ENCODE measurements around the gene CEACAM19. TPM values are rescaled to one million over a fixed set of nuclear protein-coding genes. Genes with fewer than 3 reads are reported as not detected.
A peak's percentile ranks its signal among the peaks of the same experiment; 100 is the strongest.

CEACAM19 gene
- total and polyA plus RNA-seq, 2 donors (not counting 3 experiments of a cell fraction or from before 2014, with no cell fraction given): 9.9 to 14.5 TPM

DNA sequence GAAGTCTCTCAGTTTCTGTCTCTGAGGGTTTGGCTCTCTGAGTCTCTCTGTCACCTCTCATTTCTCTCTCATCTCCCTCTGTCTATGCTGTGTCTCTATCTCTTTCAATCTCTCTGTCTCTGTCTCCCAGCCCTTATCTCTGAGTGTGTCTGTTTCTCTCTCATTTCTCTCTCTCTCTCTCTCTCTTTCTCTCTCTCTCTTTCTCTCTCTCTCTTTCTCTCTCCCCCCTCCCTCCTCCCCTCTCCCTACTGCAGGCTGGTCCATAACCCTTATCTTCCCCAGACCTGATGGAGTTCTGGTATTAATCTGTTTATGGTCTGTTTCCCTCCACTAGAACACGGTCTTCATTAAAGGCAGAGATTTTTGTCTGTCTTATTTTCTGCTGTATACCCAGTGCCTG lies 28.9 kb upstream of the CEACAM19 start:
- Histone ChIP-seq H3K36me3 (ENCODE audit: control insufficient read depth in 2 of 2, extremely low read depth in 1 of 2, insufficient read depth in 2 of 2, low read length in 2 of 2) (peaks cover 0 to 5% of the 10 kb centered on the region in 2 experiments), H3K79me2 (ENCODE audit: control insufficient read depth, insufficient read depth, low read length) (peaks cover 32% of the 10 kb centered on the region), H3K27me3 (ENCODE audit: control insufficient read depth in 2 of 2, insufficient read depth in 2 of 2, low read length in 2 of 2) (no peaks in the 10 kb centered on the region), H2AFZ (ENCODE audit: low read depth, low read length) (no peak overlapping the region), H3K9me3 (replicated peaks; ENCODE audit: control insufficient read depth, insufficient read depth, low read length) (no peaks in the 10 kb centered on the region), H3K9ac (replicated peaks; ENCODE audit: extremely low read depth, insufficient read depth, low read length) (no peak overlapping the region), H3K4me2 (ENCODE audit: insufficient read depth, low read length) (no peak overlapping the region), H3K4me1 (ENCODE audit: control insufficient read depth, extremely low read depth, insufficient read depth, low read length) (peaks cover 28% of the 10 kb centered on the region), H4K20me1 (replicated peaks; ENCODE audit: control insufficient read depth, extremely low read depth, insufficient read depth, low read length) (no peaks in the 10 kb centered on the region), H3K27ac (ENCODE audit: insufficient read depth, low read depth, low read length) (no peak overlapping the region), H3K9me1 (replicated peaks; ENCODE audit: control insufficient read depth, extremely low read depth, insufficient read depth, low read length) (no peaks in the 10 kb centered on the region), H3K4me3 (replicated peaks in 1 of 3; ENCODE audit: insufficient read depth in 1 of 3, low read depth in 1 of 3, low read length in 3 of 3) (no peak overlapping the region)
- FAIRE-seq (no peak), DNase-seq (ENCODE audit: low read depth, low spot score) (no peak)
- ChIA-PET CTCF (interaction anchor here (1.1 to 2.6 kb wide), 3 partner anchors 8 to 71 kb away, joined by 3 to 27 read pairs (median 9); no protein-coding TSS in a partner anchor), POLR2A (no interaction called here)
- dilution Hi-C loops (cut with MboI; ENCODE audit: extremely low pct_ligation_motif_present, low sequenced_read_pairs) (no loop called here), intact Hi-C loops (cut with micrococcal nuclease) (no loop called here)
- no TSS peak for BruUV-seq (replicated peaks)
- TF ChIP-seq, protein P1, sequence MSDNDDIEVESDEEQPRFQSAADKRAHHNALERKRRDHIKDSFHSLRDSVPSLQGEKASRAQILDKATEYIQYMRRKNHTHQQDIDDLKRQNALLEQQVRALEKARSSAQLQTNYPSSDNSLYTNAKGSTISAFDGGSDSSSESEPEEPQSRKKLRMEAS (IDR thresholded peaks at IDR 0.05; ENCODE audit: insufficient read depth, insufficient read length): no peak
- no peak for TF ChIP-seq GATA2 (IDR thresholded peaks at IDR 0.05; ENCODE audit: insufficient read depth, insufficient read length, low read depth, low read length)

DNA sequence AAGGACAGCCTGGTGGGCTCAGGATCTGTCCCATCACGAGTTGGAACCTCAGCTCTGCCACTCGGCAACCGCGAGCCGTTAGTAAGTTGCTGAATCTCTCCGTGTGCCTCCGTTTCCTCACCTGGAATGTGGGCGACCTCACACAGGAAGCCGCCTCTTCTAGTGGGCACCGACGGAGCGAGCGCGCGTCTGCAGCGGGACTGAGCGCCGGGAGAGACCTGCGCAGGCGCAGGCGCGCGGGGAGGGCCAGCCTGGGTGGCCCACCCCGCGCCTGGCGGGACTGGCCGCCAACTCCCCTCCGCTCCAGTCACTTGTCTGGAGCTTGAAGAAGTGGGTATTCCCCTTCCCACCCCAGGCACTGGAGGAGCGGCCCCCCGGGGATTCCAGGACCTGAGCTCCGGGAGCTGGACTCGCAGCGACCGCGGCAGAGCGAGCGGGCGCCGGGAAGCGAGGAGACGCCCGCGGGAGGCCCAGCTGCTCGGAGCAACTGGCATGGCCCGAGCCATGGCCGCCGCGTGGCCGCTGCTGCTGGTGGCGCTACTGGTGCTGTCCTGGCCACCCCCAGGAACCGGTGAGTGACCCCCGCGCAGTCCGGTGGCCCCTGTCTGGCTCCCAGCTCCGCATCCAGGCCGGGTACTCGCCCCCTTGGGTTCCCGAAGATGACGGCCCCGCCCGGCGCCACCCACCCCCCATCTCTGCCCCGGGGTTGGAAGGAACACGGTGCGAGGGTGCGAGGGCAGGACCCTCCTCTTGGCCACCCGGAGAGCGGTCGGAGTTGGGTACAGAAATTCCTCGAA lies 27.5 kb upstream of the CEACAM19 start, which contains the start of gene PVR:
Gene PVR (plus strand): TSS at position 306 of the 797 bp plus-strand sequence. CDS start 187 bp downstream, at position 493.
- H3K9me3 ChIP-seq (replicated peaks; ENCODE audit: control insufficient read depth, insufficient read depth, low read length): no peaks in the 10 kb centered on the region
- no peaks in the 10 kb centered on the region for H3K27me3 ChIP-seq (ENCODE audit: control insufficient read depth in 2 of 2, insufficient read depth in 2 of 2, low read length in 2 of 2)
- H3K9ac ChIP-seq (replicated peaks; ENCODE audit: extremely low read depth, insufficient read depth, low read length): peak within 1 kb of the TSS; percentile 97
- H3K36me3 ChIP-seq (ENCODE audit: control insufficient read depth in 2 of 2, extremely low read depth in 1 of 2, insufficient read depth in 2 of 2, low read length in 2 of 2): peaks cover 0 to 5% of the 10 kb centered on the region in 2 experiments
- peak within 1 kb of the TSS; percentile 47 for H2AFZ ChIP-seq (ENCODE audit: low read depth, low read length)
- TF ChIP-seq EZH2 (IDR thresholded peaks at IDR 0.05; ENCODE audit: borderline replicate concordance, low read depth, low read length, severe bottlenecking): no peak
- TF ChIP-seq, protein P2, sequence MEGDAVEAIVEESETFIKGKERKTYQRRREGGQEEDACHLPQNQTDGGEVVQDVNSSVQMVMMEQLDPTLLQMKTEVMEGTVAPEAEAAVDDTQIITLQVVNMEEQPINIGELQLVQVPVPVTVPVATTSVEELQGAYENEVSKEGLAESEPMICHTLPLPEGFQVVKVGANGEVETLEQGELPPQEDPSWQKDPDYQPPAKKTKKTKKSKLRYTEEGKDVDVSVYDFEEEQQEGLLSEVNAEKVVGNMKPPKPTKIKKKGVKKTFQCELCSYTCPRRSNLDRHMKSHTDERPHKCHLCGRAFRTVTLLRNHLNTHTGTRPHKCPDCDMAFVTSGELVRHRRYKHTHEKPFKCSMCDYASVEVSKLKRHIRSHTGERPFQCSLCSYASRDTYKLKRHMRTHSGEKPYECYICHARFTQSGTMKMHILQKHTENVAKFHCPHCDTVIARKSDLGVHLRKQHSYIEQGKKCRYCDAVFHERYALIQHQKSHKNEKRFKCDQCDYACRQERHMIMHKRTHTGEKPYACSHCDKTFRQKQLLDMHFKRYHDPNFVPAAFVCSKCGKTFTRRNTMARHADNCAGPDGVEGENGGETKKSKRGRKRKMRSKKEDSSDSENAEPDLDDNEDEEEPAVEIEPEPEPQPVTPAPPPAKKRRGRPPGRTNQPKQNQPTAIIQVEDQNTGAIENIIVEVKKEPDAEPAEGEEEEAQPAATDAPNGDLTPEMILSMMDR (IDR thresholded peaks at IDR 0.05; ENCODE audit: extremely low read depth in 1 of 2, insufficient read depth in 1 of 2, low read depth in 1 of 2, low read length in 2 of 2): peak in 1 of 2 donors; percentile 10
- peak; percentile 5 for TF ChIP-seq FOS (IDR thresholded peaks at IDR 0.05; ENCODE audit: borderline replicate concordance, insufficient read depth, low read length)
- TF ChIP-seq, protein P1 (IDR thresholded peaks at IDR 0.05; ENCODE audit: insufficient read depth, insufficient read length): no peak
- TF ChIP-seq POLR2A (IDR thresholded peaks at IDR 0.05; ENCODE audit: low read depth, low read length): peak; percentile 86
- TF ChIP-seq JUN (IDR thresholded peaks at IDR 0.05; ENCODE audit: borderline replicate concordance, insufficient read depth, insufficient read length, low read depth): no peak
- TF ChIP-seq GATA2 (IDR thresholded peaks at IDR 0.05; ENCODE audit: insufficient read depth, insufficient read length, low read depth, low read length): no peak
- no peak for TF ChIP-seq MYC (IDR thresholded peaks at IDR 0.05; ENCODE audit: low read depth, low read length)
- peak; percentile 90 for TF ChIP-seq POLR2AphosphoS5 (IDR thresholded peaks at IDR 0.05; ENCODE audit: insufficient read depth, low read depth, low read length)
- peak within 1 kb of the TSS; percentile 89 for H3K27ac ChIP-seq (ENCODE audit: insufficient read depth, low read depth, low read length)
- peak within 1 kb of the TSS; percentile 83 to 89 (median 85) for H3K4me3 ChIP-seq (replicated peaks in 1 of 3; ENCODE audit: insufficient read depth in 1 of 3, low read depth in 1 of 3, low read length in 3 of 3)
- dilution Hi-C loops (cut with MboI; ENCODE audit: extremely low pct_ligation_motif_present, low sequenced_read_pairs): no loop called here
- ChIA-PET POLR2A (interaction anchor here (0.6 to 1.4 kb wide), 7 partner anchors 10 to 73 kb away, joined by 3 to 8 read pairs (median 4); no protein-coding TSS in a partner anchor), CTCF (interaction anchor here (0.7 to 2.6 kb wide), 13 partner anchors 11 to 127 kb away, joined by 3 to 27 read pairs (median 7); no protein-coding TSS in a partner anchor)
- DNase-seq (ENCODE audit: low read depth, low spot score) (peak; percentile 83), FAIRE-seq (peak; percentile 78)
- intact Hi-C loops (cut with micrococcal nuclease): loop anchor here (1.0 kb wide), 3 partner anchors 37 to 56 kb away; no protein-coding TSS in a partner anchor
- peaks cover 41% of the 10 kb centered on the region for H3K4me1 ChIP-seq (ENCODE audit: control insufficient read depth, extremely low read depth, insufficient read depth, low read length)
- TSS peak; percentile 55 for BruUV-seq (replicated peaks)
- no peaks in the 10 kb centered on the region for H4K20me1 ChIP-seq (replicated peaks; ENCODE audit: control insufficient read depth, extremely low read depth, insufficient read depth, low read length)
- H3K4me2 ChIP-seq (ENCODE audit: insufficient read depth, low read length): peak within 1 kb of the TSS; percentile 60
- H3K79me2 ChIP-seq (ENCODE audit: control insufficient read depth, insufficient read depth, low read length): peaks cover 46% of the 10 kb centered on the region
- H3K9me1 ChIP-seq (replicated peaks; ENCODE audit: control insufficient read depth, extremely low read depth, insufficient read depth, low read length): no peaks in the 10 kb centered on the region
